ENCODE results near the gene PXMP2.
"Not testable (repeated sequence)": the region's sequence is repeated elsewhere in the genome, so short reads cannot be mapped to it uniquely, and the experiment has no call there.

PXMP2 gene

GRCh38 chr12:132724506-132725241 is 37.3 kb downstream of the PXMP2 start:
- no peak for DNase-seq

- DNase-seq = no peak
Observed at GRCh38 chr12:132726386-132726785, 39.0 kb downstream of the PXMP2 start.

DNA sequence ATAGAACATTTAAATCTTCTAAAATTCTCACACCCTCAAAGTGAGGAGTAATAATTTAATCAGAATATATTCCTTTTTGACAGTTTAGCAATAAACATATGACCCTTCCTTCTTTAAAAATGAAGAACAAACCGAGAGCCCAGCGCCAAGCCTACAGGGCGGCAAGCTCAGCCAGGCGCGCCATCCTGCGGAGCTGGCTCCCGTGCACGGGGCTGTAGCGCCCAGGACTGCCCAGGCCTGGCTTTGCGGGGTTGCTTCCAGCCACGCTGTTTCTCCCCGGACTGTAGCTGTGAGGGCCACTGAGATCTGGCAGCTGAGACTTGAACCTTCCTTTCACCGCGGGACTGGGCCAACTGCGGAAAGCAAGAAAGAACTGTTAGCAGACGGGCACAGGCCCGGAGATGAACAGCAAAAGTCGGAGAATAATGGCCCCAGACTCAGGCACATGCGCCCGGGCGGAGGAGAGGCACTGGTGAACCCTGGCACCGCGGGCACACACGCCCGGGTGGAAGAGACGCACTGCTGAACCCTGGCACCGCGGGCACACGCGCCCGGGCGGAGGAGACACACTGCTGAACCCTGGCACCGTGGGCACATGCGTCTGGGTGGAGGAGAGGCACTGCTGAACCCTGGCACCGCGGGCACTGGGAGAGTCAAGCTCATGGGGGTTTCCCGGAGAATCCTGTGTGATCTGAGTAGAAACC is 39.9 kb downstream of the PXMP2 start:
- DNase-seq = no peak

DNA sequence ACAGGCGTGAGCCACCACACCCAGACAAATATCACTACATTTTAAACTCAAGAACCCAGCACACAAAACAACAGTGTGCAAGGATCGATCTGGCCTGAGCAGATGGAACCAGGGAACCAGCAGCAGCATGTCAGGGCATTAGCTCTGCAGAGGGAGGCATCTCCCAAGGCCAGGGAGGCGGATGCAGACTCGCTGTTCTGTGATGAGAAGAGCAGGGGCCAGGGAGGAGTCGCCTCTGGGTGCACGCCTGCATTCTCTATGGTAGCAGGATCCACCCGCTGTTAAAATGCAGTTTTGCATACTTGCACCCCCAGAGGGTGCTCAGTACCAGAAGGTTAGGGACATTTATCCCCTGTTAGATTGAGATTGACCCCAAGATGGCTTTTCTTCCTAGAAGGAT is 41.1 kb downstream of the PXMP2 start:
- no peak for DNase-seq

DNA sequence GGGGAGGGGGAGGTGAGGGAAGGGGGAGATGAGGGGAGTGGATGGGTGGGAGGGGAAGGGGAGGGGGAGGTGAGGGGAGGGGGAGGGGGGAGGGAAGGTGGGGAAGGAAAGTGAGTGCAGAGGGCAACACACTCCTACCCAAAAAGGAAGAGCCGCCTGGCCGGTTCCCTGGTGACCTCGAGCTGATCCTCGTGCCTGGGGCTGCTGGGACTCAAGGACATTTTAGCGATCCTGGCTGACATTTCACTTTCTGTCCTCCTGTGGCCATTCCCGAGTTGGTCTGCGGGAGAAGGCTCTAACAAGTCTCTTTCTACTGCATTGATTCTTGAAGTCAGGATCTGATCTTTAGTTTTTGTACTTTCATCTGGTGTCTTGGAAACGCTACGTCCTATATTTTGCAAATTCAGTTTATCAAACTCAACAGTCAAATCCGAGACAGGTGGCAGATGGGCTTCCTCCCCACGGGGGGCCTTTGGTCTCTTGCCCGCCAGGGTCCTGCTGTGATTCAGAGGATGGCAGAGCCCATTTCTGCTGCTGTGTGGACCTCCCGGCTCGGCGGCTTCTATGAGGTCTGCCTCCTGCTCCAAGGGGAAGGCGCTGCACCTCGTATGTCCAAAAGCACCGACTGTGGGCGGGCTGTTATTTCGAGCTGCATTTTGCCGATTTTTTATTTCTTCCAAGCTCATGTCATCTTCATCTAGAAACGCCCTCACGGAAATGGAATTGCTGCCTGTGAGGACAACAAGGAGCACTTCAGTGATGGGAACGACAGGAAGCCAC is 42.3 kb downstream of the PXMP2 start:
- no peak for DNase-seq

GRCh38 chr12:132730353-132730752 is 43.0 kb downstream of the PXMP2 start:
- no peak for DNase-seq

- DNase-seq = no peak
Observed at GRCh38 chr12:132731574-132731973, 44.2 kb downstream of the PXMP2 start.

DNA sequence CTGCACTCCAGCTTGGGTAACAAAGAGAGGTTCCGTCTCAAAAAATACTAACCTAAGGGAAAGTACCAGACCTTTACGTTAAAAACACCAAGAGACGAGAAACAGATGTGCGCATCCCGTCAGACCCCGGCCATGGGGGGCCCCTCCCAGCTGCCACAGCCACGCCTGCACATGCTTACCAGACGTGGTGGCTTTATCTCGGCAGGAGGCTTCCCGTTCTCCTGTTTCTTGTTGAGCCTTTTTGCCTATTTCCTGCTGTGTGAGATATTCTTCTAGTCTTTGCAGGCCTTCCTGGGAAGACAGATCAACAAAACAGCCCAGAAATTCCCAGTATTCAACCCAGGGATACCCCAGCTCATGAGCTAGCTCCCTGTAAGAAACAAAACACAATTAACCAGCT is 46.8 kb downstream of the PXMP2 start:
- DNase-seq = no peak

- no peak for DNase-seq
Observed at GRCh38 chr12:132735496-132735895, 48.1 kb downstream of the PXMP2 start.

- no peak for DNase-seq
Observed at GRCh38 chr12:132736378-132736777, 49.0 kb downstream of the PXMP2 start.

GRCh38 chr12:132736913-132737312 is 49.5 kb downstream of the PXMP2 start:
- no peak for DNase-seq

DNA sequence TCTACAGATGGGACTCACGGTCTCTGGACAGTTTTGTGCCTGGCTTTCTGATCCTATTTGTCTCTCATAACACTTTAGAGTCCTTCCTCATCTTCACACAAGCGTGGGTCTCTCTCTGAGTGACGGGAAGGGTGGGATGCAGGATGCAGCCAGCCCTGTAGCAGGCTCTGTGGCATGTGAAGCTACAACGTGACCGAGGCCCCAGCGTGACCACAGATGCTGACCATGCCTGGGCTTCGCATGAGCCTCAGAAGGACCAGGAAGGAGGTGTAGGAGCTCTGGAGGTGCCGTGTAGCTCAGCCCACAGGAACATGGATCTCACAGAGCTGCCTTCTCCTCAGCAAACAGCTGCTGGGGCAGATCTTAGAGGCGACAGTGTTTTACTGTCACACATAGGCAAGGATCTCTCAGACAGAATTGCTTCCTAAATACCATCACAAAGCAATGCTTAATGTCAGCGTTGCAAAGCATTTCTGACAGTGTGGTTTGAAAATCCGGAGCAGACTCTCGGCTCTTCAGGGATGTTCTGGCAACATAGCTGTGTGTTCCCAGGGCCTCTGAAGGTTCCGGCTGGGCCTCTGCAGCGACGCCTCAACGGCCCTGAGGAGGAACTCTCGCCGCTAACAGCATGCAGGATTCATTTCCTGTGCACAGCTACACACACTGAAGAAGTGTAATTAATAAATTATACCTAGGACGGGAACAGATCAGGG is 52.4 kb downstream of the PXMP2 start:
- no peak for DNase-seq

- no peak for DNase-seq
Observed at GRCh38 chr12:132740313-132740646, 52.9 kb downstream of the PXMP2 start.

DNA sequence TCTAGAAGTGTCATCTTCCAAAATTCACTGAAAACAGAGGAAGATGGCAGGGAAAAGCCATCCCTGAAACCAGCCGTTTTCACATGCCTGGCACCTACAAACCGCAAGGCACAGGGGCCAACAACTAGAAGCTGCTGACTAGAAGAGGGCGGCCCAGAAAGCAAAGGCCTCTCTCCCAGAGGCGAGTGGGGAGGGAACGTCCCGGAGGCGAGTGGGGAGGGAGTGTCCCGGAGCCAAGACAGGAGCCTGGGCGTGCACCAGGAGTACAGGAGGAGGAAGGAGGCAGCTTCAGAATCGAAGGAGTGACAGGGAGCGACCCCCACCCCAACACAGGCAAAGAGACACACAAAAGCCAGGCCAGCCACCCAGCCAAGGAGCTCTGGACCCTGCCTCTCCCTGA is 53.3 kb downstream of the PXMP2 start:
- no peak for DNase-seq

DNA sequence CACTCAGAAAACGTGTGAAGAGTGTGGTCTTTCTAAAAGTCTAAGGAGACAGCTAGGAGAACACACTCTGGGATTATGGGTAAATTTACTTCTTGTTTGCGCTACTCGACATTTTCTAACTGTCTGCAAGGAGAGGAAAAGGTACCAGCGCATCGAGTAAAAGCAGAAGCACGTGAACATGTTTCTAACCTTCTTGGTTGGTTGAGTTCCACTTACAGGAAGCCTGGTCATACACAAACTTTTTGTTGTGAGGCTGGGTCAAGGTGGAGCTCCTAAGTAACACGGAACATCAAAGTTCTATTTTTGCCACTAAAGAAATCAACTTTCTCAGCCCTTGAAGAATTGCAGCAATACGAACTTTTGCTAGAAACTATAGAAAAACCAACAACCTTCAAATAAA is 54.2 kb downstream of the PXMP2 start:
- no peak for DNase-seq

GRCh38 chr12:132743831-132744230 is 56.4 kb downstream of the PXMP2 start:
- no peak for DNase-seq

DNA sequence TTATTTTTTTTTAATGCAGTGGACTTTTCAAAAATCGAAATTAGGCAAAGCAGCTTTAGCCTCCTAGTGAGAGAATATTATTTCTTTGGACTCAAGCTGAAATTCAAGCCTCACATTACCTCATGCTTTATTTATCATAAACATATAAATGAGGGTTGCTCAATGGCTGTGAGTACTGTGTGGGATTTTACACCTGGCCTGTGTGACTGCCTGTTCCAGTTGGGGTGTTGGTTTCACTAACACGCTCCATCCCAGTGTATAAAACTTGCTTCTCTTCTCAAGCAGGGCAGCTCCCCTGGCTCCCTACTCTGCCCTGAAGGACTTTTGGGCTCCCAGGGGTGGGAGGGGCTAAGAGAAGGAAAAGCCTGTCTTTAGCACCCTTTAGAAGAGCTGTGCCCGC is 59.2 kb downstream of the PXMP2 start:
- no peak for DNase-seq

- no peak for DNase-seq
Observed at GRCh38 chr12:132747395-132747794, 60.0 kb downstream of the PXMP2 start.

GRCh38 chr12:132747896-132748295 is 60.5 kb downstream of the PXMP2 start:
- DNase-seq = no peak

DNA sequence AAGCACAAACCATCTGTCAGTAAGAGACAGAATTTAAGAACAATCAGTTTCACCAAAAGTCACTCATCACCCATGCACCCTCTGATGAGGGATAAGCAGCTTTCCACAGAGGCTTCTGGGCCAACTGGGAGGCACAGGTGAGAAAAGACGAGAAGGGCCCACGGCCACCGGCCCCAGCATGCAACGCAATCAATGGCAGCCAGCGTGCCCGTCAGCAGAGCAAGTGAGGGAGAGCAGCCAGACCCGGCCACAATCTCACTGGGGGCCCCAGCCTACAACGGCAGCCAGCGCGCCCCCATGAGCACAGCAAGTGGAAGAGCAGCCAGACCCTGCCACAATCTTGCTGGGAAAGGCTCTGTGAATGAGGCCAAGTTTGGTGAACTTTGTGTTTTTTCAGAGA is 60.9 kb downstream of the PXMP2 start:
- DNase-seq = no peak

GRCh38 chr12:132753670-132754069 is 66.3 kb downstream of the PXMP2 start:
- not testable (repeated sequence) for DNase-seq

DNA sequence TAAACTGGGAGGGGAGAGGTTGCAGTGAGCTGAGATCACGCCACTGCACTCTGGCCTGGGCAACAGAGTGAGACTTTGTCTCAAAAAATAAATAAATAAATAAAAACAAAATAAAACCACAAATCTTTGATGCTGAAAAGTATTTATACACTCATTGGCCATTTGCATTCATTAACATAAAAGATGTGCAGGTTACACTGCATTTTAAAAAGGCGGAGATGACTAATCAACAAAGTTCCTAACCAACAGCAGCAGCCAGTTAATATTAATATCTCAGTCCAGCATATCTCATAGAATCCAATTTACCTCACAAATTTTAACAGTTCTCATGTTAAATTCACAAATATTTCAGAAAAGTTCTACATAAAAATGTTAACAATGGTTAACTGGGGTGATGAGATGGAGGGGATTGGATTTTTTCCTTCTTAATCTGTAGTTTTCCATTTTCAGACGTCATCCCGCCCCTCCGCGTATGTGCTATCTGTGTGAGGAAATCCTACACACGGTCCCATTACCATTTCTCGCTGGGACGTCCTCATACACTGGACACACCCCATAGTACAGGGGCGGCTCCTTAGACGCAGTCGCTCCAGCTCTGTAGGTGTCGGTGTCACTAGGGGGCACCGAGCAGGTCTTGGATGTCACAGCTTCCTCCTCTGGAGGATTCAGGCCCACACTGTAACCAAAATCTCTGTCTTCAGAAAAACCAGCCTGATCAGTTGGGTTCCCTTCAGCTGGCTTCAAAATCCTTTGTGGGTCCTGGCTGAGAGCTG is 67.0 kb downstream of the PXMP2 start:
- DNase-seq = no peak

All from effector CD8-positive, alpha-beta T cell (primary cell).